ENCODE results near the gene SLC45A1. TPM values are rescaled to one million over a fixed set of nuclear protein-coding genes. Genes with fewer than 3 reads are reported as not detected.

Gene SLC45A1
- total RNA-seq, 1 donor from 2014 or later: 0.79 TPM

DNA sequence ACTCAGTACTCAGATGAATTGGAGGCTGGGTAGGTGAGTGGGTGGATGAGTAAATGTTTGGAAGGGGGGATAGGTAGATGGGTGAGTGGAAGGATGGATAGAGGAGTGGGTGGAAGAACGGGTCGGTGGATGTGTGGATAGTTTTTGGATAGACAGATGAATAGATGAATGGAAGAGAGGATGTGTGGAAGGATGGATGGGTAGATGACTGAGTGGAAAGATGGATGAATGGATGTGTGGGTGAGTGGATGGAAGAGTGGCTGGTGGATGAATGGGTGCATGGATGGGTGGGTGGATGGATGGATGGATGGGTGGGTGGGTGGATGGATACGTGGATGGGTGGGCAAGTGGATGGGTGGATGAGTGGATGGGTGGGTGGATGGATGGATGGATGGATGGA, 3.7 kb downstream of the SLC45A1 start:
- TF ChIP-seq, protein P1, sequence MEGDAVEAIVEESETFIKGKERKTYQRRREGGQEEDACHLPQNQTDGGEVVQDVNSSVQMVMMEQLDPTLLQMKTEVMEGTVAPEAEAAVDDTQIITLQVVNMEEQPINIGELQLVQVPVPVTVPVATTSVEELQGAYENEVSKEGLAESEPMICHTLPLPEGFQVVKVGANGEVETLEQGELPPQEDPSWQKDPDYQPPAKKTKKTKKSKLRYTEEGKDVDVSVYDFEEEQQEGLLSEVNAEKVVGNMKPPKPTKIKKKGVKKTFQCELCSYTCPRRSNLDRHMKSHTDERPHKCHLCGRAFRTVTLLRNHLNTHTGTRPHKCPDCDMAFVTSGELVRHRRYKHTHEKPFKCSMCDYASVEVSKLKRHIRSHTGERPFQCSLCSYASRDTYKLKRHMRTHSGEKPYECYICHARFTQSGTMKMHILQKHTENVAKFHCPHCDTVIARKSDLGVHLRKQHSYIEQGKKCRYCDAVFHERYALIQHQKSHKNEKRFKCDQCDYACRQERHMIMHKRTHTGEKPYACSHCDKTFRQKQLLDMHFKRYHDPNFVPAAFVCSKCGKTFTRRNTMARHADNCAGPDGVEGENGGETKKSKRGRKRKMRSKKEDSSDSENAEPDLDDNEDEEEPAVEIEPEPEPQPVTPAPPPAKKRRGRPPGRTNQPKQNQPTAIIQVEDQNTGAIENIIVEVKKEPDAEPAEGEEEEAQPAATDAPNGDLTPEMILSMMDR (IDR thresholded peaks at IDR 0.05; ENCODE audit: insufficient read depth, low read length, poor library complexity, severe bottlenecking): no peak
- H3K27me3 ChIP-seq (ENCODE audit: control insufficient read depth, insufficient read depth, low read length): no peaks in the 10 kb centered on the region

DNA sequence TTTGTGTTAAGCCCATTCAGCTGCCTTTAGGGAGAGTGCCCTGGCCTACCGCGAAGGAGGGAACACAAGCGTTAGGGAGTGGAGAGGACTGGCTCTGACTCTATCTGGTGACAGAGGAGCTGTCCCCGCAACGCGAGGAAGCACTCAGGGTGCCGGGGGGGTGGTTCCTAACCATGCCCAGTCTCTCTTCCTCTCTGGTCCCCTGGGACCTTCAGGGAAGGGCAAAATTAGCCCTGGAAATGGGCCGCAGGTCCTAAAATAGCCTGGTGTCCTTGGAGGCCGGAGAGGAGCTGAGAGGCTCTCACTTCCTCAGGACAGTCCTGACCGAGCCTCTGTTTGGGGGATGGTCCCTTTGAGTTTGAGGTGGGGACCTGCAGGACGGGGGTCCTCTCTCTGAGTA, 5.8 kb downstream of the SLC45A1 start:
- H3K36me3 ChIP-seq (ENCODE audit: control insufficient read depth, insufficient read depth, low read length): no peaks in the 10 kb centered on the region
- TF ChIP-seq, protein P1 (IDR thresholded peaks at IDR 0.05; ENCODE audit: insufficient read depth, low read length, poor library complexity, severe bottlenecking): no peak
- no peaks in the 10 kb centered on the region for H3K27me3 ChIP-seq (ENCODE audit: control insufficient read depth, insufficient read depth, low read length)
- H3K4me3 ChIP-seq (ENCODE audit: low read depth, low read length): no peak overlapping the region
- DNase-seq (ENCODE audit: low read depth): no peak

More for the DNA sequence above, 3.7 kb downstream of the SLC45A1 start:
- Histone ChIP-seq H3K36me3 (ENCODE audit: control insufficient read depth, insufficient read depth, low read length) (no peaks in the 10 kb centered on the region), H3K4me3 (ENCODE audit: low read depth, low read length) (no peak overlapping the region)
- no peak for DNase-seq (ENCODE audit: low read depth)

DNA sequence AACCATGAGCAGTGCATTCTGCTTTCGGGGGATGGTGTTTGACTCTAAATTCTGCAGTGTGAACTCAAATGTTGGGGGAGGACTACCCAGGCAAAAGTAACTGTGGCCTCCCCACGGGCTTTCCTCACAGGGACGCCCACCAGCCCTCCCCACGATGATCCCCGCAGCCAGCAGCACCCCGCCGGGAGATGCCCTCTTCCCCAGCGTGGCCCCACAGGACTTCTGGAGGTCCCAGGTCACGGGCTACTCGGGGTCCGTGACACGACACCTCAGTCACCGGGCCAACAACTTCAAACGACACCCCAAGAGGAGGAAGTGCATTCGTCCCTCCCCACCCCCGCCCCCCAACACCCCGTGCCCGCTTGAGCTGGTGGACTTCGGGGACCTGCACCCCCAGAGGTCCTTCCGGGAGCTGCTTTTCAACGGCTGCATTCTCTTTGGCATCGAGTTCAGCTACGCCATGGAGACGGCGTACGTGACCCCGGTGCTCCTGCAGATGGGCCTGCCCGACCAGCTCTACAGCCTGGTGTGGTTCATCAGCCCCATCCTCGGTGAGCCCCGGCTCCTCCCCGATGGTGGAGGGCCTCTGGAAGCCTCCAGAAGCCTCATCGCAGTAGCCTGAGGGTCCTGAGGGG, 6.4 kb downstream of the SLC45A1 start:
- no peaks in the 10 kb centered on the region for H3K36me3 ChIP-seq (ENCODE audit: control insufficient read depth, insufficient read depth, low read length)
- H3K4me3 ChIP-seq (ENCODE audit: low read depth, low read length): no peak overlapping the region
- TF ChIP-seq, protein P1 (IDR thresholded peaks at IDR 0.05; ENCODE audit: insufficient read depth, low read length, poor library complexity, severe bottlenecking): no peak
- no peak for DNase-seq (ENCODE audit: low read depth)
- no peaks in the 10 kb centered on the region for H3K27me3 ChIP-seq (ENCODE audit: control insufficient read depth, insufficient read depth, low read length)

DNA sequence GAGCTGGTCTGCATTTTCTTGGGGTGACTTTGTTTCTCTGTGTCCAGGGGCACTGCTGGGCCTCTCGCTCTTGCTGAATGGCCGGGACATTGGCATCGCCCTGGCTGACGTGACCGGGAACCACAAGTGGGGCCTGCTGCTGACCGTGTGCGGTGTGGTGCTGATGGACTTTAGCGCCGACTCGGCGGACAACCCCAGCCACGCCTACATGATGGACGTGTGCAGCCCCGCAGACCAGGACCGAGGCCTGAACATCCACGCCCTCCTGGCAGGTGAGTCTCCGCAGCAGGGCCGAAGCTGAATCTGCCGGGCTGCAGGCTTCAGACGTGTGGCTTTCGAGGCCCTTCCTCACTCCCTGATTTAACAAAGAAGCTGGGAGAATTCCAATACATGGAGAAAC, 7.9 kb downstream of the SLC45A1 start:
- Histone ChIP-seq H3K27me3 (ENCODE audit: control insufficient read depth, insufficient read depth, low read length) (no peaks in the 10 kb centered on the region), H3K36me3 (ENCODE audit: control insufficient read depth, insufficient read depth, low read length) (no peaks in the 10 kb centered on the region), H3K4me3 (ENCODE audit: low read depth, low read length) (no peak overlapping the region)
- TF ChIP-seq, protein P1 (IDR thresholded peaks at IDR 0.05; ENCODE audit: insufficient read depth, low read length, poor library complexity, severe bottlenecking): no peak
- no peak for DNase-seq (ENCODE audit: low read depth)

DNA sequence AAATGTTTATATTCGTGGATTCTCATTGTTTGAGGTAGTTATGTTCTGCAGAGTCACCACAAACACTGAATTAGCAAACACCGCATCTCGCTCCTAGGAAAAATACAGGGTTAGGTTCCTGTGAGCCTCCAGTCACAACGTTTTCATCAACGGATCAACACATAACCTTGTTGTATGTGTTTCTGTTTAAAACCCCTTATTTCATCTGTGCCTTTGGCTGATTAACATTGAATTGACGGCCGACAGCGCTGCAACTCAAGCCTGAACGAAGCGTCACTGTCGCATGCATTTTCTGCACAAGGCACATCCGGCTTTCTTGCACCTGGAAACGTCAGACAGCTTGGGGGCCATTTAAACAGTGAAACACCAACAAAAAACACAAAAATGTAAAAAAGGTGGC, 8.4 kb downstream of the SLC45A1 start:
- TF ChIP-seq, protein P1 (IDR thresholded peaks at IDR 0.05; ENCODE audit: insufficient read depth, low read length, poor library complexity, severe bottlenecking): no peak
- no peak for DNase-seq (ENCODE audit: low read depth)
- Histone ChIP-seq H3K36me3 (ENCODE audit: control insufficient read depth, insufficient read depth, low read length) (no peaks in the 10 kb centered on the region), H3K27me3 (ENCODE audit: control insufficient read depth, insufficient read depth, low read length) (no peaks in the 10 kb centered on the region), H3K4me3 (ENCODE audit: low read depth, low read length) (no peak overlapping the region)

DNA sequence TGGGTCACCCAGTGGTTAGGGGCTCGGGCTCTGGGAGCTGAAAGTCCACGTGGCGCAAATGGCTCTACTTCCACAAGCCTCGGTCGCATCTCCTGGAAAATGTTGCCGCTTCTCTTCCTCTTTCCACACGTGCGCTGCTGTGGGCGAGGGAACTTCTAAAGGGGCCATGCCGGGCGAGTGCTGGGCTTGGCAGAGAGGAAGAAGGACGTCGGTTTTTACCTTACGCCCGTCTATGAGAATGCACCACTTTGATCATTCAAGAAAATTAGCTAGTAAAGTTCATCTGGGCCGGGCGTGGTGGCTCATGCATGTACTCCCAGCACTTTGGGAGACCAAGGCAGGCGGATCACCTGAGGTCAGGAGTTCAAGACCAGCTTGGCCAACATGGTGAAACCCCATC, 10.4 kb downstream of the SLC45A1 start:
- H3K4me3 ChIP-seq (ENCODE audit: low read depth, low read length): no peak overlapping the region
- H3K27me3 ChIP-seq (ENCODE audit: control insufficient read depth, insufficient read depth, low read length): no peaks in the 10 kb centered on the region
- H3K36me3 ChIP-seq (ENCODE audit: control insufficient read depth, insufficient read depth, low read length): no peaks in the 10 kb centered on the region
- DNase-seq (ENCODE audit: low read depth): no peak
- TF ChIP-seq, protein P1 (IDR thresholded peaks at IDR 0.05; ENCODE audit: insufficient read depth, low read length, poor library complexity, severe bottlenecking): no peak
